GM18907 (cell line): ENCODE results near the gene KLRB1.
A peak's percentile ranks its signal among the peaks of the same experiment; 100 is the strongest.
"Not testable (repeated sequence)": the region's sequence is repeated elsewhere in the genome, so short reads cannot be mapped to it uniquely, and the experiment has no call there.

Experiments
- ATAC-seq: cut with Tn5 transposase; IDR thresholded peaks from one replicate; pipeline ENCODE4 v1.9.1; 2021; ENCODE audit warnings: mild to moderate bottlenecking, moderate library complexity; ENCODE audit not compliant: unreplicated experiment

KLRB1 gene

DNA sequence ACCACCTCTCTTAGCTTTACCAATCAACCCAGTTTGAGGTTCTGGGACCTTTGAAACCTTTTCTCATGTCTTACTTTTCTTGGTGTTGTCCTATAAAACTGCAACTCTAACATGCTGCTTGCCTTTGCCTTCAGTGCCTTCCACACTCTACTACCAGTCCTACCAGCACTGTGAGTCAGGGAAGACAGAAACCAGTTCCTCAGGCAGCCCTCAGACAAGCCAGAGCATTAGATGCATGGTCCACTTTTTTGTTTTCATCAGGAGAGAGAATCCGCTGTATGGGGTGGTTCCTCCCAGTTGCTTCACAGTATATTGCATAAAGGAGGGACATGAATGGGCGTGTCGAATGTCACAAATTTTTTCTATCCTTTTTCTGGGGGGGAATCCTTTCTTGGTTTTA is 17.3 kb upstream of the KLRB1 start:
- no peak for ATAC-seq

DNA sequence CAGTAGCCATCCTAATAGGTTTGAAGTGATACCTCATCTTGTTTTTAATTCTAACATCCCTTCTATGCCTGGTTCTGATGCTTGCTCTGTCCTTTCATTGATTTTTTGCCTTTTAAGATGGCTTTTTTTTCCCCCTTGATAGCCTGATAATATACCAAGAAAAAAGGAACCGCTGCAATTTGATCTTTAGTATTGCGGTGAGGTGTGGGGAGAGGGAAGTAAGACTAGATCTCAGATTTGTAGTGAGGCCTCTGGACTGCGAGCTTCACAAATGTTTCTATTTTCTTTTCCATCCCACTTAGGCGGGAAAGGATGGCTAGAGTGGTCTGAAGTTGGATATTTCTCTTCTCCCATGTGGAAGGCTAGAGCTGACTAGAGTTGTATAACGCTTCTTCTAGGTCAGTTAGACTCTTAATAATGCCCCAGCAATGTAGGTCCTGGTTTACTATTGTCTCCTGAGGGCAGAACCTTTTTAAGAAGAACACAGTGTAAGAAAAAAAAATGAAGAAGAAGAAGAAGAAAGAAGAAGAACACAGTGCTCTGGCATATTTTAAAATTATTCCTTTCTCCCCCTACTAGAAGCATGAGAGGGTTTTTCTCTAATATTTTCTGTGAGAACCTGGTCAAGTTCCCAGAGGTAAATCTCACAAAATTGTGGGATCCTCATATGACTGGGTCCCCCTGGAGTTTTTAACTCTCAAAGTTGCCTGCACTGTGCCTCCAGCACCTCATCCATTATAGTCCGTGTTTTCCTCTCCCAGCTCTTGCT is 11.9 kb upstream of the KLRB1 start:
- no peak for ATAC-seq

DNA sequence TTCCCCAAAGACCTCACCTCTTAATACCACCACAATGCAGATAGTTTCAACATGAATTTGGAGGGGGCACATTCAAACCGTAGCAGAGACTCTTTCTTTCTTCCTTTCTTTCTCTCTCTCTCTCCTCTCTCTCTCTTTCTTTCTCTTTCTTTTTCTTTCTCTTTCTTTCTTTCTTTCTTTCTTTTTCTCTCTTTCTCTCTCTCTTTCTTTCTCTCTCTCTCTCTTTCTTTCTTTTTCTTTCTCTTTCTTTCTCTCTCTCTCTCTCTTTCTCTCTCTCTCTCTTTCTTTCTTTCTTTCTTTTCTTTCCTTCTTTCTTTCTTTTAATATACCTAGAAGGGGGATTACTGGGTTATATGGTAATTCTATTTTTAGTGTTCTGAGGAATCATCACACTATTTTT is 11.2 kb upstream of the KLRB1 start:
- ATAC-seq, result not testable (repeated sequence)

DNA sequence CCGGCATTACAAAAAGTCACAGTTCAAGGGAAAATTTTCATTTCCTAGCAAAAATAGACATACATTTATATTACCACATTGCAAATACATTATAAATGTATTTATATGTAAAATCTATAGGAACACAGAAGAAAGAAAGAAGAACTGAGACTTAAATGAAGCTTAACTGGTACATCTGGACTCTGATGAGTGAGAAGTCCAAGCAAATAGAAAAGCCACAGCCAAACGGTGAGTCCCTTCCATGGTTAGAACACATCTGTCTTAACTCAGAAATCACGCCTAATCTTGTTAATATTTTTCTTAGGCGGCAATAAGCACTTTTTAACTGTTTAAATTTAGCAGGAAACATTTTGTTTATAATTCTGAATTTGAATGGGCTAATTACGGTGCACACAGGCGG is 9.4 kb upstream of the KLRB1 start:
- no peak for ATAC-seq

DNA sequence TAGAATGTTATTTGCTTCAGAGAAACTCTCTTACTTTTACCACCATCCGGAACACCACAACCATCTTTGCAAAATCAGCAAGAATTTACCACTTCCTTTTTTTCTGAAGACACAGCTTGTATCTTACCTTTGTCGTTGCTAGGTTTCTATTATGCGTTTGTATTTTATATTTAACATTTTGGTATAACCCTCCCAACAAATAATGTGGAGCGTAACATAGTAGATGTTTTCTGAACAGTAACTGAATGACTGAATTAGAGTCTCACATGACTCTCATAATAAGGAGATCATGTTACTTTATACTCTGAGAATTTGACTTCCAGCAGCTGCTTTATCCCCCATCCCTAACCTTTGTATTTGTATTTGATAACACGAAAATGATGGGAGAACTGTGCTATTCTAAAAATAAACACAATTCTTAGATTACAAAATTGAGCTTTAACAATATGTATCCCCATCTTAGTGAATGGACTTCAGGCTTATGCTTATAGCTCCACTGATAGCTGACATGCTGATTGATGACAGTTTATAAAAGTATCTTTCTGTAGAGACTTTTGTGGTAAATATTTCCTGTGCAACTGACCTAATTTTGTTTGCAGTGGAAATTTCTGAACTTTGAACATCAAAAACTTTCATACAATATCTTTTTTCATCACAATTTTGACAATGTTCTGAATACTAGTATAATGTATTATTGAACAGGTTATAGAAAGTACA is 7.9 kb upstream of the KLRB1 start:
- ATAC-seq, result peak; percentile 64

DNA sequence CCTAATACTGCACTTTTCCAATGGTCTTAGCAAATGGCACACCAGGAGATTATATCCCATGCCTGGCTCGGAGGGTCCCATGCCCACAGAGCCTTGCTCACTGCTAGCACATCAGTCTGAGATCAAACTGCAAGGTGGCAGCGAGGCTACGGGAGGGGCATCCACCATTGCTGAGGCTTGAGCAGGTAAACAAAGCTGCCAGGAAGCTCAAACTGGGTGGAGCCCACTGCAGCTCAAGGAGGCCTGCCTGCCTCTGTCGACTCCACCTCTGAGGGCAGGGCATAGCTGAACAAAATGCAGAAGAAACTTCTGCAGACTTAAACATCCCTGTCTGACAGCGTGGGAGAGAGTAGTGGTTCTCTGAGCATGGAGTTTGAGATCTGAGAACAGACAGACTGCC is 2.9 kb upstream of the KLRB1 start:
- ATAC-seq, result not testable (repeated sequence)

DNA sequence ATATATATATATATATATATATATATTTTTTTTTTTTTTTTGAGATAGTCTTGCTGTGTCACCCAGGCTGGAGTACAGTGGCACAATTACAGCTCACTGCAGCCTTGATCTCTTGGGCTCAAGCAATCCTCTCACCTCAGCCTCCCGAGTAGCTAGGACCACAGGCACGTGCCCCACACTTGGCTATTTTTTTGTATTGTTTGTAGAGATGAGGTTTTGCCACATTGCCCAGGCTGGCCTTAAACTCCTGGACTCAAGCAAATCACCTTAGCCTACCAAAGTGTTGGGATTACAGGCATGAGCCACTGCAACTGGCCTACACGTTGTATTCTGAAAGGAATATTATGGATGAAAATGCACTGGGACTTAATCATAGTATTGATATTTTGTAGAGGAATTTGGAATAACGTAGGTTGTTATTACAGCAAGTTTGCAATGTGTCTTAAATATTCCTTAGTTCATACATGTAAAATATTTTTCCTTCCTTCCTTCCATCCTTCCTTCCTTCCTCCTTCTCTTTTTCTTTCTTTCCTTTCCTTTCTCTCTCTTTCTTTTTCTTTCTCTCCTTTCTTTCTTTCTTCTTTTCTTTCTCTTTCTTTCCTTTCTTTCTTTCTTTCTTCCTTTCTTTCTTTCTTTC is 862 bp downstream of the KLRB1 start:
- ATAC-seq, result no peak

DNA sequence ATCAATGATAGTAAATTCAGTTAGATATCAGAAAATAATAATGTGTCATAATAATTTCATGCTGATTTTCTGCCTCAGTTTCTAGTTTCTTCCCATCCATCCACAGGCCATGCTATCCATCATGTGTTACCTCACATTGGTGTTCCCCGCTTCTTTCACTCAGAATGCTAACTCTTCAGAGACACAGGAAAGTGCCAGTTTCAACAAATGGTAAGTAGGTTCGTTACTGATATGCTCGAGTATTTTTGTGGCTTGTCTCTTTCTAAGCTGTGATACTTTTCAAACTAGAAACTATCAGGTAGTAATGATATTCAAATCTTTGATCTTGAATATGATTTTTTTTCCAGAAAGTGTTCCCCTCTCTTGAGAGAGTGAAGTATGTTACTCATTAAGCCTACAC is 1.5 kb downstream of the KLRB1 start:
- ATAC-seq, result no peak

DNA sequence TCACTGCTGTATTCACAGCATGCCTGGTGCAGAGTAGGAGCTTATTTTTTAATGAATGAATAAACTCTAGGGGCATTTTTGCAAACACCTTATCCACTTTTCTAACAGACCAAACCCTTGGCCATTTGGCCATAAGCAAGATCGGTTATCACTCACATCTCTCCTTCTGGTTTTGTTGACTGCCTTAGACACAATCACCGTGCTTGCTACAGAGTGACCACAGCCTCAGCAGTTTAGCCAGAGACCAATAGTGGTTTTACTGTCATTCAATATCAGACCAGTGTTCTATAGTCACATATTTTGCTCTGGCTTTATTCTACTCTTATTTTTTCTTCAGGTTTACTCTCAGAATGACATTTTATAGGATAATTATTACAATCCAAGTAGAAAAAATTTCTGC is 2.2 kb downstream of the KLRB1 start:
- ATAC-seq, result no peak

DNA sequence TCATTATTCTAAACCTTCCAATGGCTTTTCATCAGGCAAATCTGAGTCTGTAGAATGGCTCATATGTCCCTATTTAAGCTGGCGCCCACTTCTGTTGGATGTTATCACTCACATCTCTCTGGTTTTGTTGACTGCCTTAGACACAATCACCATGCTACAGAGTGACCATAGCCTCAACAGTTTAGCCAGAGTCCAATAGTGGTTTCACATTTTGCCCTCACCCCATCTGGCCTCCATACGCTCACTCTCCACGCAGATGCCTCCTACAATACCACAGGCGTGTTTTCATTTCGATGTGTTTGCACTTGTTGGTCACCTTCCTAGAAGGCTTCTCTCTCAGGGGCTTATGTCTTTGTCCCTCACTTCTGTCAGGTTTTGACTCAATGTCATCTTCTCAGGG is 3.4 kb downstream of the KLRB1 start:
- ATAC-seq, result no peak

DNA sequence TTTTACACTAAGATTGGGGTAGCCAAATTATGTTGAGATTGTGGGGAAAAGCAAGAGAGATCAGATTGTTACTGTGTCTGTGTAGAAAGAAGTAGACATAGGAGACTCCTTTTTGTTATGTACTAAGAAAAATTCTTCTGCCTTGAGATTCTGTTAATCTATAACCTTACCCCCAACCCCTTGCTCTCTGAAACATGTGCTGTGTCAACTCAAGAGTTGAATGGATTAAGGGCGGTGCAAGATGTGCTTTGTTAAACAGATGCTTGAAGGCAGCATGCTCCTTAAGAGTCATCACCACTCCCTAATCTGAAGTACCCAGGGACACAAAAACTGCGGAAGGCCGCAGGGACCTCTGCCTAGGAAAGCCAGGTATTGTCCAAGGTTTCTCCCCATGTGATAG is 7.3 kb downstream of the KLRB1 start:
- ATAC-seq, result not testable (repeated sequence)

DNA sequence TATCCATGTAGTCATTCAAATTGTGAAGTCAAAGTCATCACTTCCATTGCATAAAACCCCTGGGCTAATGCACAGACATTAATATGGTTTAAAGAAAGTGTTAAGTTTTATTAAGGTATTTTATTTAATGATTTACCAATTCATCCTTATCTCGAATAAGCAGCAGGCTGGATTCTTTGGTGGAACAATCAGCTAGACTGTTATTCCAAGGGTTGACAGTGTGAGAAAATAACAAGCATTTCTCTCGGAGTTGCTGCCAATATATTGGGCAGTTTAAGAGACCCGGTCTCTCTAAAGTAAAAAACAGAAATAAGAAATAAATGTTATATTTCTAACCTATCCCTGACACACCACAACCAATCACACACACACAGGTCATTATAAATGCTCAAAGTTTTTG is 9.4 kb downstream of the KLRB1 start:
- ATAC-seq, result no peak

DNA sequence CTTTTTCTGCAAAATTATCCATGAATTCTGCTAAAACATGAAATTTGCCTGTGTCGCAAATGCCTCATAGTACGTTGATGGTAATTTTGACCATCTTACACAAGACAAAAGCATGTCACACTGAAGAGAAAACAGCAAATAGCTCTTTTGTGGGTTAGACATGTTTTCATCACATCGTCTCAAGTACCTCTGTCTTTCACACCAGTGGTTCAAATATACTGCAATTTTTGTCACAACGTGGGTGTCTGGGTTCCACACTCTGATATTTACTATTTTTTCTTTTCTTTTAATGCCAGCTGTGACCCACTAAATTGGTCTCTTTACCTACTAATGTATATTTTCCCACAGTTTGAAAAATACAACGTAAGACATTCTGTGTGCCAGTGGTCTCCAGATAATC is 10.4 kb downstream of the KLRB1 start:
- ATAC-seq, result no peak

DNA sequence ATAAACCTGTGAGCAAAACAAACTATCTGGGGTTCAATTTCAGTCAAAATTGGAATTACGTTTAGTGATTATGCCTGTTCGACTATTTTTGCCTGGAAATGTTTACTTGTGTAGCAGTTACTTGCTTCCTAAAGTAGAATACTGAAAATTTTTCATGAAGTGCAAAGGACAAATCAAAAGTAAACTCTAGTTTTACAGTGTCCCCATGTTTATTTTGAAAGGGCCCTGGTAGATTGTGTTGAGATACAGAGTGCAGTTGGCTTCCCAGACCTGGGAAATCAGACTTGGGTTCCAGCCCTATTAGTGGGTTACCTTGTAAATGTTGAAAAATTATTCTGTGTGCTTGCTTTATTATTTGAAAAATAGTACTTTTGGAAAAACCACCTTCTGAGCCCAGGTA is 17.3 kb downstream of the KLRB1 start:
- ATAC-seq, result no peak

DNA sequence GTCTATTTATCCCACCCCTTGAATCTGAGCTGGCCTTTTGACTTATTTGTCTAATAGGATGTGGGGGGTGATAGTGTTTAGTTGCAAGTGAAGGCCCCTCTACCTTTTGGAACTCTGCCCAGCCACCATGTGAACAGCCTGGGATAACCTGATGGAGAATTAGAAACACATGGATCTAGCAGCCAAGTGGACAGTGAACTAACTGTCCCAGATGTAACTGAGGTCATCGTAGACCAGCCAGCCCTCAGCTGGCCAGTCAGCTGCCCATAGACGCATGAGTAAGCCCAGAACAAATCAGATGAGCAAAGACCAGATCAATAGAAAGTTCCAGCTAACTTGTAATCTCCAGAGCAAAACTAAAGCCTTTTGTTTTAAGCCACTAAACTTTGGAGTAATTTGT is 19.0 kb downstream of the KLRB1 start:
- ATAC-seq, result no peak

DNA sequence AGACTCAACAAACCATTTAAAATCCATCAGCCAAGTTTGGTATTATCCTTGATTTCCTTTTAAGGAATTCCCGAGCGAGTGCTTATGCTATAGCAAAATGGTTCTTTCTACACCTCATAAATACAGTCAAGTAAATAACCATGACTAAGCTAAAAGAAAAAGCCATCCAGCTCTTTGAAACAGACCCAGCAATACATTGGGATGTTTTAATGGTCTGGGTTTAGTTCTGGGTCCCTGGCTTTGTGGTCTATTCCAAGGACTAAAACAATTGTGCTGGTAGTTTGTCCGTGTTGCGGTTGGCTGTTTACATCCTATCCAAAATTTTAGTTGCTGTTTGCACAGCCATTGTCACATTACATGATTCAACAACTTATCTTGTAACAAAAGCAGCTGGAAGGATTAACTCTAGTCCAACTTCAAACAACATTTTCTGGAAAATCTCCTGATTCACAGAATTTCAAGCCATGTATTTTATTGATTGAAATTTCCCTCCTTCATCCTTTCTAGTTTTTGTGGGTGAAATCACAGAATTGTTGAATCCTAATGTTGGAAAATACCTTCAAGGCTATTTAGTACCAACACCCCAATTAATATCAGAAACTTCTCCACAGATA is 19.6 kb downstream of the KLRB1 start:
- no peak for ATAC-seq

DNA sequence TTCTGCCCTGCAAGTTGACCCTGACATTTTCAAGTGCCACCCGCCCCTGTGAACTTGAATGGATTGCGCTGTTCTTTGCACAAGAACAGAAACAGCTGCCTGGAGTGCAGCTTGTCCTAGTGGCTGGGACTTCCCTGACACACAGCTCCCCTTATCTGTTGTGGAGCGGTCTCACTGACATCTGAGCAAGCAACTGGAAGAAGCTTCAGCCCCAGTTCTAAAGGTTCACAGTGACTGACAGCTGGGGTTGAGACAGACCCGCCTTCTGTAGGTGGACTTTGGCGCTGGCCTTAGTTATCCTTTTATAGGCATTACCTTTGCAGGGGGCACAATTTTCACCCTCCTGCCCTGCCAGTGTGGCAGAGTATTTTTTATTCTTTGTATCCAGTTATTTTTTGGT is 30.0 kb downstream of the KLRB1 start:
- ATAC-seq, result not testable (repeated sequence)

DNA sequence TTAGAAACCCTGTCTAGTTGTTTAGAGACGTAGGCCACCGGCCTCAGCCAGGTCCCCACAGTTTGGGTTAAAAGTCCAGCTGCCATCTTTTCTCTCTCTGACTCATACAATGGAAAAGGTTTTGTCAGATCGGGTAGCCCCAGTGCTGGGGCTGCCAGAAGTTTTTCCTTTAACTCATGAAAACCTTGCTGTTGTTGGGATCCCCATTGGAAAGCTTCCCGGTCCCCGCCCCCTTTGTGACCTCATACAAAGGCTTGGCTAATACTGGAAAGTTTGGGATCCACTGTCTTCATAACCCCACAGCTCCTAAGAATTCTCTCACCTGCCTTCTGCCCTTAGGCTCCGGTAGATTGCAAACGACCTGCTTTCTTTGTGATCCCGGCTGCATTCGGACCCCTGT is 40.6 kb downstream of the KLRB1 start:
- ATAC-seq, result not testable (repeated sequence)

DNA sequence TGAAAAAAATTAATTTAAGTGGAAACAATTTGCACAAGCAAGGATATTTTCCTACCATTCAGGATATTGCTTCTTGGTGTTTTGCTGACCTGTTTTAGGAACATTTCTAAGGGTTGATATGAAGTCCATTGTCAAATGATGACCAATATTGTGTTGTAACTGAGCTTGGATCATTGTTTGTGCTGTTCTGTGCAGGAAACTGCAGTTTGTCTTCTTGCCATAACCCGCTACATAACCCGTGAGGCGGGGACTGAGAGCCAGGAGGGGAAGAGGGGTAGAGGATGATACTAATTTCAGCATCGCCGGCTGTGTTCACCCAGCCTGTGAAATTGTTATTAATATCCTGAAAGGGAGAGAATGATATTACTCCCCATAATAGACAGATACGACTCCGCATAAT is 41.6 kb downstream of the KLRB1 start:
- not testable (repeated sequence) for ATAC-seq

DNA sequence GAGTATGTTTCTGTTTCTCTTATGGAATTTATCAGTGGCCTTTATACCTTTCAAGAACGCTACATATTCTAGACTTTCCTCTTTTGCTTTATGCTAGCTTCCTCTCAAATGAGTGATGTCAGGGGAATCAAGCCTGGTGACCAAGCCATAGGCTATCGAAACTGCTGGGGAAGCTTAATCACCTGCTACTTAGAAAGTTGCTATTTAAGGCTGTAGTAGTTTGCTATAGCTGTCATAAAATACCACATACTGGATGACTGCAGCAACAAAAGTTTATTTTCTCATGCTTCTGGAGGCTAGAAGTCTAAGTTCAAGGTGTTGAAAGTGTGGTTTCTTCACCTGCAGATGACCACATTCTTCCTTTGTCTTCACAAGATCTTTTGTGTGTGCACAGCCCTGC is 43.3 kb downstream of the KLRB1 start:
- not testable (repeated sequence) for ATAC-seq

DNA sequence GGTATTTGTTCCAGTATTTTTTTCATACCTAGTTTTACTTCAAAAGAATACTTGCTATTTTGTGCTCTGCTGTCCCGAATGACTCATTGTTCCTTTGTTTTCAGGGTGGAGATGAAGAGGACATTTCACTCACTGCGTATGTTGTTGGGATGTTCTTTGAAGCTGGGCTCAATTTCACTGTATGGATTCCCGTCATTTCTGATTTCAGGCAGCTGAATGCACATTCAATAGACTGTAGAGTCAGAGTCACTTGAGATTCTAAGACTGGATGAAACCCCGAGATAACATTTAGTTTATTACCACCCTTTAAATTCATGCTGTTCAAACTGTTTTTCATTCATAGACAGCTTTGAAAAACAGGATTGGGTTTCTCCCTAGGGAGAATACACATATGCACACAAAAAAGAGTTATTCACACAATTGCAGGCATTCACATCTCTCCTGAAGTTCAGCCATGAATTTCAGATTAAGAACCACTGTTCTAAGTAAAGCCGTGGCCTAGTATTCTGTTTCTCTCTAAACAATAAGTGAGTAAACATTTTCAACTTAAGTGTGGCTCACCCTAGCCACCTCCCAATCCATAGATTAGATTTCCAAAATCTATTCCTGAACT is 44.8 kb downstream of the KLRB1 start:
- ATAC-seq, result not testable (repeated sequence)
